Measurements from ENCODE around the gene PDGFD. TPM values are rescaled to one million over a fixed set of nuclear protein-coding genes. Genes with fewer than 3 reads are reported as not detected.

PDGFD gene
- polyA plus RNA-seq, 1 of the 3 experiments (the other 2 are of a cell fraction), result 4.8 TPM

DNA sequence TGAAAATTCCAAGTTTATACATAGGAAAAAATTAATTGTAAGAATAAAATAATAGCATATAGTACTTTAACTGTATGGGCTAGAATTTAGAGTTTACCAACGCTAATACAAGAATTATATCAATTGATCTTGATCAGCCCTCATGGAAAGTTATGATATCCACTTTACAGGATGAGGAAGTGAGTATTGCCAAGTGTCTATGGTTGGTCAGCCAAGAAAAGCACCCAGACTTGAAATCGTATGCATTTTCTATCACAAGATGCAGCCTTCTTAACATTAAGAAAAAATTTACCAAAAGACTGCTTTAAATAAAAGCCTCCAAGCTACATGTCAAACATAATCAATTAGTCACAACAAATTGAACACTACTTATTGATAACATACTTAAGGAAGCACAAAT lies 74.5 kb downstream of the PDGFD start:
- DNase-seq, result no peak
- Histone ChIP-seq H3K4me1 (ENCODE audit: control insufficient read depth in 1 of 2, insufficient read depth in 2 of 2, low read depth in 1 of 2, low read length in 1 of 2) (no peaks in the 10 kb centered on the region; a peak in 1 of 4 replicates), H3K4me3 (ENCODE audit: low read depth in 2 of 2, low read length in 1 of 2) (no peak overlapping the region), H3K9me3 (no peaks in the 10 kb centered on the region), H3K4me2 (no peak overlapping the region), H3K27me3 (ENCODE audit: insufficient read depth) (no peaks in the 10 kb centered on the region), H4K20me1 (ENCODE audit: insufficient read depth) (no peaks in the 10 kb centered on the region), H3K9ac (no peak overlapping the region), H3K9me2 (no peaks in the 10 kb centered on the region), H3K79me2 (ENCODE audit: insufficient read depth) (no peaks in the 10 kb centered on the region), H3F3A (replicated peaks; ENCODE audit: insufficient read depth) (no peaks in the 10 kb centered on the region), H3K27ac (ENCODE audit: low read depth in 2 of 2, low read length in 1 of 2) (no peak overlapping the region), H3K36me3 (replicated peaks in 1 of 2; ENCODE audit: control insufficient read depth in 1 of 2, insufficient read depth in 2 of 2, low read length in 1 of 2) (no peaks in the 10 kb centered on the region), H2AFZ (ENCODE audit: low read depth) (no peak overlapping the region)
- WGBS (ENCODE audit: low lambda C conversion rate), result 85% methylated on average over 2 of the region's 2 CpGs
- CTCF ChIA-PET, result interaction anchor here (1.2 kb wide), 1 partner anchor 14 kb away, joined by 4 read pairs; no protein-coding TSS in a partner anchor
- TF ChIP-seq RAD21 (IDR thresholded peaks at IDR 0.05; ENCODE audit: low read length) (no peak), RCOR1 (IDR thresholded peaks at IDR 0.05; ENCODE audit: low read length) (no peak), FOXJ3 (CRISPR knock-in tag; IDR thresholded peaks at IDR 0.05) (no peak), RXRA (IDR thresholded peaks at IDR 0.05; ENCODE audit: borderline replicate concordance, low read depth) (no peak), NRF1 (IDR thresholded peaks at IDR 0.05; ENCODE audit: low read depth, low read length) (no peak), MEF2A (IDR thresholded peaks at IDR 0.05; ENCODE audit: borderline replicate concordance, low read depth) (no peak), CHD2 (IDR thresholded peaks at IDR 0.05; ENCODE audit: low read length, partially characterized antibody) (no peak), YY1 (IDR thresholded peaks at IDR 0.05; ENCODE audit: low read depth) (no peak)
- TF ChIP-seq, protein P1, sequence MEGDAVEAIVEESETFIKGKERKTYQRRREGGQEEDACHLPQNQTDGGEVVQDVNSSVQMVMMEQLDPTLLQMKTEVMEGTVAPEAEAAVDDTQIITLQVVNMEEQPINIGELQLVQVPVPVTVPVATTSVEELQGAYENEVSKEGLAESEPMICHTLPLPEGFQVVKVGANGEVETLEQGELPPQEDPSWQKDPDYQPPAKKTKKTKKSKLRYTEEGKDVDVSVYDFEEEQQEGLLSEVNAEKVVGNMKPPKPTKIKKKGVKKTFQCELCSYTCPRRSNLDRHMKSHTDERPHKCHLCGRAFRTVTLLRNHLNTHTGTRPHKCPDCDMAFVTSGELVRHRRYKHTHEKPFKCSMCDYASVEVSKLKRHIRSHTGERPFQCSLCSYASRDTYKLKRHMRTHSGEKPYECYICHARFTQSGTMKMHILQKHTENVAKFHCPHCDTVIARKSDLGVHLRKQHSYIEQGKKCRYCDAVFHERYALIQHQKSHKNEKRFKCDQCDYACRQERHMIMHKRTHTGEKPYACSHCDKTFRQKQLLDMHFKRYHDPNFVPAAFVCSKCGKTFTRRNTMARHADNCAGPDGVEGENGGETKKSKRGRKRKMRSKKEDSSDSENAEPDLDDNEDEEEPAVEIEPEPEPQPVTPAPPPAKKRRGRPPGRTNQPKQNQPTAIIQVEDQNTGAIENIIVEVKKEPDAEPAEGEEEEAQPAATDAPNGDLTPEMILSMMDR (IDR thresholded peaks at IDR 0.05), result no peak
- TF ChIP-seq, protein P2, sequence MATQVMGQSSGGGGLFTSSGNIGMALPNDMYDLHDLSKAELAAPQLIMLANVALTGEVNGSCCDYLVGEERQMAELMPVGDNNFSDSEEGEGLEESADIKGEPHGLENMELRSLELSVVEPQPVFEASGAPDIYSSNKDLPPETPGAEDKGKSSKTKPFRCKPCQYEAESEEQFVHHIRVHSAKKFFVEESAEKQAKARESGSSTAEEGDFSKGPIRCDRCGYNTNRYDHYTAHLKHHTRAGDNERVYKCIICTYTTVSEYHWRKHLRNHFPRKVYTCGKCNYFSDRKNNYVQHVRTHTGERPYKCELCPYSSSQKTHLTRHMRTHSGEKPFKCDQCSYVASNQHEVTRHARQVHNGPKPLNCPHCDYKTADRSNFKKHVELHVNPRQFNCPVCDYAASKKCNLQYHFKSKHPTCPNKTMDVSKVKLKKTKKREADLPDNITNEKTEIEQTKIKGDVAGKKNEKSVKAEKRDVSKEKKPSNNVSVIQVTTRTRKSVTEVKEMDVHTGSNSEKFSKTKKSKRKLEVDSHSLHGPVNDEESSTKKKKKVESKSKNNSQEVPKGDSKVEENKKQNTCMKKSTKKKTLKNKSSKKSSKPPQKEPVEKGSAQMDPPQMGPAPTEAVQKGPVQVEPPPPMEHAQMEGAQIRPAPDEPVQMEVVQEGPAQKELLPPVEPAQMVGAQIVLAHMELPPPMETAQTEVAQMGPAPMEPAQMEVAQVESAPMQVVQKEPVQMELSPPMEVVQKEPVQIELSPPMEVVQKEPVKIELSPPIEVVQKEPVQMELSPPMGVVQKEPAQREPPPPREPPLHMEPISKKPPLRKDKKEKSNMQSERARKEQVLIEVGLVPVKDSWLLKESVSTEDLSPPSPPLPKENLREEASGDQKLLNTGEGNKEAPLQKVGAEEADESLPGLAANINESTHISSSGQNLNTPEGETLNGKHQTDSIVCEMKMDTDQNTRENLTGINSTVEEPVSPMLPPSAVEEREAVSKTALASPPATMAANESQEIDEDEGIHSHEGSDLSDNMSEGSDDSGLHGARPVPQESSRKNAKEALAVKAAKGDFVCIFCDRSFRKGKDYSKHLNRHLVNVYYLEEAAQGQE (IDR thresholded peaks at IDR 0.05; ENCODE audit: low read depth, low read length), result no peak
- TF ChIP-seq, protein P3, sequence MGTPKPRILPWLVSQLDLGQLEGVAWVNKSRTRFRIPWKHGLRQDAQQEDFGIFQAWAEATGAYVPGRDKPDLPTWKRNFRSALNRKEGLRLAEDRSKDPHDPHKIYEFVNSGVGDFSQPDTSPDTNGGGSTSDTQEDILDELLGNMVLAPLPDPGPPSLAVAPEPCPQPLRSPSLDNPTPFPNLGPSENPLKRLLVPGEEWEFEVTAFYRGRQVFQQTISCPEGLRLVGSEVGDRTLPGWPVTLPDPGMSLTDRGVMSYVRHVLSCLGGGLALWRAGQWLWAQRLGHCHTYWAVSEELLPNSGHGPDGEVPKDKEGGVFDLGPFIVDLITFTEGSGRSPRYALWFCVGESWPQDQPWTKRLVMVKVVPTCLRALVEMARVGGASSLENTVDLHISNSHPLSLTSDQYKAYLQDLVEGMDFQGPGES (IDR thresholded peaks at IDR 0.05; ENCODE audit: low read depth, low read length), result no peak
- POLR2A ChIA-PET, result no interaction called here

DNA sequence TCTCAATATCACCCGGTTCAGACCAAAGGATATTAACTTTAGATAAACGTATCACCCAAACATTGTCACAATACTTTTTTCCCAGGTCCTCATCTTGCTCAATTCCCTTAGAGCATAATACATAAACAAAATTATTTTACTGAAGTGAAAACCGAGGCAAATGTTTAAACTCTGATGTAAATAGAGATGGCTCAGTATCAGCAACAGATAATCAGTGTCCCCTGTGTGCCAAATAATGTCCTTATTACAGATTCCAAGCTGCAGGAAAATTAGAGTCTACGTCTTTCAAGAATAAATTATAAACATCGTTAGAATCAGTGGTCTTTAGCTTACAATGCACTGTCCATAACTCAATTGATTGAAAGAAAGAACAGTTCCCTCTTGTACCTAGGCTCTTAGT lies 77.3 kb downstream of the PDGFD start:
- H2AFZ ChIP-seq (ENCODE audit: low read depth), result no peak overlapping the region
- H3K79me2 ChIP-seq (ENCODE audit: insufficient read depth), result no peaks in the 10 kb centered on the region
- no peak for DNase-seq
- H3K9me3 ChIP-seq, result no peaks in the 10 kb centered on the region
- H3K4me3 ChIP-seq (ENCODE audit: low read depth in 2 of 2, low read length in 1 of 2), result no peak overlapping the region
- TF ChIP-seq ELF1 (IDR thresholded peaks at IDR 0.05) (no peak), RAD21 (IDR thresholded peaks at IDR 0.05; ENCODE audit: low read length) (no peak), YY1 (IDR thresholded peaks at IDR 0.05; ENCODE audit: low read depth) (no peak), TAF1 (IDR thresholded peaks at IDR 0.05; ENCODE audit: borderline replicate concordance, low read depth, low read length) (no peak), GABPA (IDR thresholded peaks at IDR 0.05; ENCODE audit: low read depth) (no peak), POLR2AphosphoS5 (IDR thresholded peaks at IDR 0.05; ENCODE audit: low read depth, low read length) (no peak)
- TF ChIP-seq, protein P4, sequence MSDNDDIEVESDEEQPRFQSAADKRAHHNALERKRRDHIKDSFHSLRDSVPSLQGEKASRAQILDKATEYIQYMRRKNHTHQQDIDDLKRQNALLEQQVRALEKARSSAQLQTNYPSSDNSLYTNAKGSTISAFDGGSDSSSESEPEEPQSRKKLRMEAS (IDR thresholded peaks at IDR 0.05; ENCODE audit: low read depth), result no peak
- TF ChIP-seq, protein P5, sequence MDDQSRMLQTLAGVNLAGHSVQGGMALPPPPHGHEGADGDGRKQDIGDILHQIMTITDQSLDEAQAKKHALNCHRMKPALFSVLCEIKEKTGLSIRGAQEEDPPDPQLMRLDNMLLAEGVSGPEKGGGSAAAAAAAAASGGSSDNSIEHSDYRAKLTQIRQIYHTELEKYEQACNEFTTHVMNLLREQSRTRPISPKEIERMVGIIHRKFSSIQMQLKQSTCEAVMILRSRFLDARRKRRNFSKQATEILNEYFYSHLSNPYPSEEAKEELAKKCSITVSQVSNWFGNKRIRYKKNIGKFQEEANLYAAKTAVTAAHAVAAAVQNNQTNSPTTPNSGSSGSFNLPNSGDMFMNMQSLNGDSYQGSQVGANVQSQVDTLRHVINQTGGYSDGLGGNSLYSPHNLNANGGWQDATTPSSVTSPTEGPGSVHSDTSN (IDR thresholded peaks at IDR 0.05), result no peak
- H3K9me2 ChIP-seq, result no peaks in the 10 kb centered on the region
- H3K36me3 ChIP-seq (replicated peaks in 1 of 2; ENCODE audit: control insufficient read depth in 1 of 2, insufficient read depth in 2 of 2, low read length in 1 of 2), result no peaks in the 10 kb centered on the region
- no peak overlapping the region for H3K9ac ChIP-seq
- H3K4me2 ChIP-seq, result no peak overlapping the region
- H3K4me1 ChIP-seq (ENCODE audit: control insufficient read depth in 1 of 2, insufficient read depth in 2 of 2, low read depth in 1 of 2, low read length in 1 of 2), result no peaks in the 10 kb centered on the region; a peak in 1 of 4 replicates
- no peaks in the 10 kb centered on the region for H3K27me3 ChIP-seq (ENCODE audit: insufficient read depth)
- no peak overlapping the region for H3K27ac ChIP-seq (ENCODE audit: low read depth in 2 of 2, low read length in 1 of 2)
- CTCF ChIA-PET, result no interaction called here
- no peaks in the 10 kb centered on the region for H4K20me1 ChIP-seq (ENCODE audit: insufficient read depth)
- 66% methylated on average over 5 of the region's 5 CpGs for WGBS (ENCODE audit: low lambda C conversion rate)
- no peaks in the 10 kb centered on the region for H3F3A ChIP-seq (replicated peaks; ENCODE audit: insufficient read depth)
- POLR2A ChIA-PET, result no interaction called here
